NB4 (cell line): ENCODE results near the gene SLC34A3.

ENCODE experiments used
- DNase-seq: peaks from one replicate; pipeline ENCODE4 v3.0.0; 2010; ENCODE audit warnings: low read depth
- H3K4me3 ChIP-seq: one replicate; pipeline ENCODE4 v1.5.1; 2011; ENCODE audit warnings: mild to moderate bottlenecking, low read depth, low read length, moderate library complexity
- CTCF ChIP-seq: IDR thresholded peaks from one replicate; pipeline ENCODE4 v1.5.1; 2012; ENCODE audit warnings: low read depth, low read length
- MAX ChIP-seq: IDR thresholded peaks from 2 replicates; pipeline ENCODE4 v1.6.1; 2011; ENCODE audit warnings: low read depth, low read length
- MYC ChIP-seq: IDR thresholded peaks from 2 replicates; pipeline ENCODE4 v1.6.1; 2011; ENCODE audit warnings: low read depth, low read length
- POLR2A ChIP-seq: IDR thresholded peaks from 2 replicates; pipeline ENCODE4 v1.6.1; 2011; ENCODE audit warnings: mild to moderate bottlenecking; ENCODE audit not compliant: insufficient read length; ENCODE audit errors: extremely low read depth

Gene SLC34A3

GRCh38 chr9:137273611-137274320 is 43.1 kb downstream of the SLC34A3 start:
- no peak for DNase-seq
- no peak for TF ChIP-seq MYC
- no peak for TF ChIP-seq POLR2A
- TF ChIP-seq CTCF: no peak
- TF ChIP-seq MAX: no peak
- H3K4me3 ChIP-seq: no peak overlapping the region

GRCh38 chr9:137275203-137275587 is 44.5 kb downstream of the SLC34A3 start:
- H3K4me3 ChIP-seq: no peak overlapping the region
- no peak for DNase-seq
- no peak for TF ChIP-seq POLR2A
- no peak for TF ChIP-seq CTCF
- TF ChIP-seq MAX: no peak
- TF ChIP-seq MYC: no peak

- TF ChIP-seq MYC: no peak
- no peak for TF ChIP-seq MAX
- no peak for TF ChIP-seq CTCF
- TF ChIP-seq POLR2A: no peak
- no peak overlapping the region for H3K4me3 ChIP-seq
Observed at GRCh38 chr9:137275588-137276472, 45.1 kb downstream of the SLC34A3 start.

GRCh38 chr9:137276473-137277328 is 46.0 kb downstream of the SLC34A3 start:
- peak overlapping the region; percentile 63 for H3K4me3 ChIP-seq
- peak; percentile 98 for TF ChIP-seq MYC
- peak; percentile 97 for TF ChIP-seq MAX
- TF ChIP-seq CTCF: no peak
- no peak for TF ChIP-seq POLR2A

More at GRCh38 chr9:137275588-137276472, 45.1 kb downstream of the SLC34A3 start:
- DNase-seq: no peak

GRCh38 chr9:137277329-137278041 is 46.8 kb downstream of the SLC34A3 start, which contains the start of gene TOR4A:
TOR4A (plus strand) TSS chr9:137277726; CDS start chr9:137278690, 964 bp downstream.
- TF ChIP-seq POLR2A: peak; percentile 38
- TF ChIP-seq MAX: no peak
- TF ChIP-seq MYC: peak; percentile 12; the same call in 1 of the 2 replicates
- peak; percentile 95 for DNase-seq
- peak within 1 kb of the TSS; percentile 63 for H3K4me3 ChIP-seq

More at GRCh38 chr9:137276473-137277328, 46.0 kb downstream of the SLC34A3 start:
- peak; percentile 91 for DNase-seq
